IPS-18a (cell line): Measurements from ENCODE around the gene RPH3AL.
"Not testable (repeated sequence)": the region's sequence is repeated elsewhere in the genome, so short reads cannot be mapped to it uniquely, and the experiment has no call there.

Experiments
- H3K27ac ChIP-seq: one replicate; pipeline ENCODE4 v1.5.1; 2013; ENCODE audit warnings: low read length
- H3K27me3 ChIP-seq: one replicate; pipeline ENCODE4 v1.6.1; 2013; ENCODE audit warnings: mild to moderate bottlenecking, low read length; ENCODE audit not compliant: control insufficient read depth, insufficient read depth
- H3K36me3 ChIP-seq: one replicate; pipeline ENCODE4 v1.6.1; 2013; ENCODE audit warnings: low read depth, low read length; ENCODE audit not compliant: control insufficient read depth
- H3K4me1 ChIP-seq: one replicate; pipeline ENCODE4 v1.6.1; 2013; ENCODE audit warnings: low read depth, low read length; ENCODE audit not compliant: control insufficient read depth
- H3K4me3 ChIP-seq: one replicate; pipeline ENCODE4 v1.5.1; 2013; ENCODE audit warnings: low read length
- H3K9ac ChIP-seq: one replicate; pipeline ENCODE4 v1.6.1; 2013; ENCODE audit warnings: mild to moderate bottlenecking, low read length, moderate library complexity
- H3K9me3 ChIP-seq: one replicate; pipeline ENCODE4 v1.6.1; 2013; ENCODE audit warnings: low read depth, low read length; ENCODE audit not compliant: control insufficient read depth

RPH3AL gene

GRCh38 chr17:205817-206216 lies 146.8 kb downstream of the RPH3AL start:
- H3K9ac ChIP-seq, result no peak overlapping the region
- peaks cover 1% of the 10 kb centered on the region for H3K4me1 ChIP-seq
- no peak overlapping the region for H3K4me3 ChIP-seq
- H3K27ac ChIP-seq, result no peak overlapping the region
- no peaks in the 10 kb centered on the region for H3K9me3 ChIP-seq
- H3K36me3 ChIP-seq, result no peaks in the 10 kb centered on the region
- peaks cover 9% of the 10 kb centered on the region for H3K27me3 ChIP-seq

GRCh38 chr17:205148-205669 lies 147.4 kb downstream of the RPH3AL start:
- peaks cover 9% of the 10 kb centered on the region for H3K27me3 ChIP-seq
- no peaks in the 10 kb centered on the region for H3K36me3 ChIP-seq
- no peak overlapping the region for H3K4me3 ChIP-seq
- H3K27ac ChIP-seq, result no peak overlapping the region
- H3K9me3 ChIP-seq, result no peaks in the 10 kb centered on the region
- no peak overlapping the region for H3K9ac ChIP-seq
- peaks cover 7% of the 10 kb centered on the region for H3K4me1 ChIP-seq

GRCh38 chr17:204427-205147 lies 148.0 kb downstream of the RPH3AL start:
- Histone ChIP-seq H3K9ac (no peak overlapping the region), H3K27me3 (peaks cover 9% of the 10 kb centered on the region)

GRCh38 chr17:202501-202951 lies 150.1 kb downstream of the RPH3AL start:
- H3K27me3 ChIP-seq, result peaks cover 3% of the 10 kb centered on the region

More at GRCh38 chr17:204427-205147, 148.0 kb downstream of the RPH3AL start:
- Histone ChIP-seq H3K9me3 (no peaks in the 10 kb centered on the region), H3K27ac (no peak overlapping the region), H3K4me1 (peaks cover 12% of the 10 kb centered on the region), H3K4me3 (no peak overlapping the region), H3K36me3 (no peaks in the 10 kb centered on the region)

GRCh38 chr17:201736-202135 lies 150.9 kb downstream of the RPH3AL start:
- not testable (repeated sequence) for H3K36me3 ChIP-seq, H3K9ac ChIP-seq, H3K27ac ChIP-seq, H3K4me3 ChIP-seq, H3K9me3 ChIP-seq, H3K27me3 ChIP-seq
- peaks cover 21% of the 10 kb centered on the region for H3K4me1 ChIP-seq

More at GRCh38 chr17:202501-202951, 150.1 kb downstream of the RPH3AL start:
- H3K9me3 ChIP-seq, result no peaks in the 10 kb centered on the region
- no peak overlapping the region for H3K27ac ChIP-seq
- peaks cover 21% of the 10 kb centered on the region for H3K4me1 ChIP-seq
- H3K36me3 ChIP-seq, result no peaks in the 10 kb centered on the region
- H3K4me3 ChIP-seq, result no peak overlapping the region
- no peak overlapping the region for H3K9ac ChIP-seq

- H3K36me3 ChIP-seq, H3K27ac ChIP-seq, H3K27me3 ChIP-seq, H3K4me3 ChIP-seq, H3K9ac ChIP-seq, H3K9me3 ChIP-seq: not testable (repeated sequence)
- peaks cover 25% of the 10 kb centered on the region for H3K4me1 ChIP-seq
Measured at GRCh38 chr17:201257-201656, 151.3 kb downstream of the RPH3AL start.

- no peaks in the 10 kb centered on the region for H3K9me3 ChIP-seq
- no peak overlapping the region for H3K27ac ChIP-seq
- no peaks in the 10 kb centered on the region for H3K27me3 ChIP-seq
- no peak overlapping the region for H3K9ac ChIP-seq
- H3K4me3 ChIP-seq, result no peak overlapping the region
- H3K36me3 ChIP-seq, result no peaks in the 10 kb centered on the region
- peaks cover 26% of the 10 kb centered on the region for H3K4me1 ChIP-seq
Measured at GRCh38 chr17:200586-200985, 152.0 kb downstream of the RPH3AL start.

- Histone ChIP-seq H3K27ac (no peak overlapping the region), H3K4me3 (no peak overlapping the region), H3K27me3 (no peaks in the 10 kb centered on the region), H3K9me3 (no peaks in the 10 kb centered on the region), H3K36me3 (no peaks in the 10 kb centered on the region), H3K4me1 (peaks cover 26% of the 10 kb centered on the region), H3K9ac (no peak overlapping the region)
Measured at GRCh38 chr17:199806-200545, 152.6 kb downstream of the RPH3AL start.

- peaks cover 26% of the 10 kb centered on the region for H3K4me1 ChIP-seq
- H3K36me3 ChIP-seq, result no peaks in the 10 kb centered on the region
- no peak overlapping the region for H3K9ac ChIP-seq
- H3K27ac ChIP-seq, result no peak overlapping the region
- H3K4me3 ChIP-seq, result no peak overlapping the region
- H3K27me3 ChIP-seq, result no peaks in the 10 kb centered on the region
- H3K9me3 ChIP-seq, result no peaks in the 10 kb centered on the region
Measured at GRCh38 chr17:199191-199604, 153.4 kb downstream of the RPH3AL start.

GRCh38 chr17:198225-198624 lies 154.4 kb downstream of the RPH3AL start:
- not testable (repeated sequence) for H3K27ac ChIP-seq, H3K27me3 ChIP-seq, H3K9me3 ChIP-seq, H3K4me3 ChIP-seq, H3K9ac ChIP-seq, H3K36me3 ChIP-seq
- H3K4me1 ChIP-seq, result peaks cover 26% of the 10 kb centered on the region

- peaks cover 26% of the 10 kb centered on the region for H3K4me1 ChIP-seq
- H3K36me3 ChIP-seq, result no peaks in the 10 kb centered on the region
- no peaks in the 10 kb centered on the region for H3K9me3 ChIP-seq
- no peaks in the 10 kb centered on the region for H3K27me3 ChIP-seq
- no peak overlapping the region for H3K9ac ChIP-seq
- H3K4me3 ChIP-seq, result no peak overlapping the region
- H3K27ac ChIP-seq, result no peak overlapping the region
Measured at GRCh38 chr17:197352-197751, 155.3 kb downstream of the RPH3AL start.
